Gastrocnemius medialis (tissue), 4 donors: Measurements from ENCODE around the gene SLC45A1. TPM values are rescaled to one million over a fixed set of nuclear protein-coding genes. Genes with fewer than 3 reads are reported as not detected.

Experiments
- ATAC-seq, 2 donors: fragments of 150-250 bp; one replicate each; pipeline ENCODE4 v1.9.1; 2016
- DNase-seq, 2 donors: peaks; one replicate each; pipeline ENCODE4 v3.0.0-alpha.2; 2019
- H3K27ac ChIP-seq, 4 donors: fragments of 200-600 bp; sonication (generic); 1 replicate in 1 of 4; 2 replicates in 3 of 4; pipeline ENCODE4 v1.5.1; 2016 to 2018; ENCODE audit warnings: mild to moderate bottlenecking in 2 of 4, moderate library complexity in 1 of 4
- H3K27me3 ChIP-seq, 3 donors: fragments of 200-600 bp; sonication (generic) in 2 of 3; 1 replicate in 1 of 3; 2 replicates in 2 of 3; pipeline versions ENCODE4 v1.5.1 to v1.6.0; 2016 to 2019; ENCODE audit warnings: mild to moderate bottlenecking in 1 of 3, moderate library complexity in 1 of 3
- H3K36me3 ChIP-seq, 2 donors: fragments of 200-600 bp; sonication (generic) in 1 of 2; one replicate each; pipeline ENCODE4 v1.5.1; 2017 to 2018
- H3K4me1 ChIP-seq, 2 donors: fragments of 200-600 bp; sonication (generic) in 1 of 2; one replicate each; pipeline ENCODE4 v1.5.1; 2016 to 2017; ENCODE audit warnings: mild to moderate bottlenecking in 2 of 2
- H3K4me3 ChIP-seq, 4 donors: fragments of 200-600 bp; sonication (generic) in 3 of 4; 1 replicate in 1 of 4; 2 replicates in 3 of 4; pipeline ENCODE4 v1.5.1; 2016 to 2019; ENCODE audit warnings: mild to moderate bottlenecking in 2 of 4
- H3K9me3 ChIP-seq, 3 donors: fragments of 200-600 bp; sonication (generic) in 2 of 3; 1 replicate in 1 of 3; 2 replicates in 2 of 3; pipeline ENCODE4 v1.5.1; 2016 to 2019
- POLR2A ChIP-seq, 2 donors: fragments of 450-650 bp; IDR thresholded peaks; one replicate each; pipeline ENCODE4 v1.6.1; 2017; ENCODE audit warnings: antibody characterized with exemption in 2 of 2, mild to moderate bottlenecking in 2 of 2, moderate library complexity in 2 of 2
- in situ Hi-C, 4 donors: fragments of 200-750 bp; cut with MboI; loops; one replicate each; pipeline versions ENCODE4 v1.15.0 to v1.8.0; 2017; ENCODE audit warnings: low sequenced_read_pairs in 4 of 4
- intact Hi-C: fragments of 100-400 bp; cut with DNase I; formaldehyde crosslinking; loops from one replicate; pipeline ENCODE4 v1.15.1; 2023; ENCODE audit warnings: low total_unique reads
- total RNA-seq, 4 donors: library from RNA; depleted of rRNA; stranded (reverse); fragments of >200 nt; gene quantifications; one replicate each; pipeline versions ENCODE4 v1.1.0 to v1.2.3, GENCODE V29; 2016
- TF ChIP-seq, protein P1 (sequence below), 5 experiments: fragments of 450-650 bp in 3 of 5; fragments of 200-600 bp in 2 of 5; sonication (generic) in 2 of 5; IDR thresholded peaks in 4 of 5; conservative IDR thresholded peaks in 1 of 5; 1 replicate in 4 of 5; 2 replicates in 1 of 5; pipeline ENCODE4 v1.5.1; 2016 to 2019; ENCODE audit warnings: antibody characterized with exemption in 5 of 5, mild to moderate bottlenecking in 3 of 5, moderate library complexity in 3 of 5

SLC45A1 gene
- total RNA-seq, 4 donors from 2014 or later, result 0.56 to 2.9 (median 0.68) TPM

DNA sequence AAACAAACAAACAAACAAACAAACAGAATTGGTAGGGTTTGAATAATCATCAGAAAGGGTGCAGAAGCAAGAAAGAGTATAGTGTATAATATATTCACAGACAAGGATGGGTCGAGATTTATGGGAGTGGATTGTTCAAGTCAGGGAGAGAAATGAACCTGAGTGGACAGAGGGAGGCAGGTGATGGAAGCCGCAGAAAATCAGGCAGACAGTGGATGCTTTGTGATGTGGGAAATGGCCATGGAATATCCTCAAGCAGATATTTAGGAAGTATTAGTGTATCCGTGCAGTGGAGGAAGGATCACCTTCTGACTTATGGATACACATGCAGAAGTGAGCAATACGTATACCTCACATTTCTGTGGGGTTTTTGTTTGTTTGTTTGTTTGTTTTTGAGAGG is 14.0 kb upstream of the SLC45A1 start:
- Histone ChIP-seq H3K9me3 (no peaks in the 10 kb centered on the region), H3K27ac (no peak overlapping the region), H3K36me3 (no peaks in the 10 kb centered on the region), H3K4me1 (no peaks in the 10 kb centered on the region), H3K27me3 (peaks cover 0 to 5% (median 0%) of the 10 kb centered on the region in 3 donors), H3K4me3 (no peak overlapping the region)
- TF ChIP-seq, protein P1, sequence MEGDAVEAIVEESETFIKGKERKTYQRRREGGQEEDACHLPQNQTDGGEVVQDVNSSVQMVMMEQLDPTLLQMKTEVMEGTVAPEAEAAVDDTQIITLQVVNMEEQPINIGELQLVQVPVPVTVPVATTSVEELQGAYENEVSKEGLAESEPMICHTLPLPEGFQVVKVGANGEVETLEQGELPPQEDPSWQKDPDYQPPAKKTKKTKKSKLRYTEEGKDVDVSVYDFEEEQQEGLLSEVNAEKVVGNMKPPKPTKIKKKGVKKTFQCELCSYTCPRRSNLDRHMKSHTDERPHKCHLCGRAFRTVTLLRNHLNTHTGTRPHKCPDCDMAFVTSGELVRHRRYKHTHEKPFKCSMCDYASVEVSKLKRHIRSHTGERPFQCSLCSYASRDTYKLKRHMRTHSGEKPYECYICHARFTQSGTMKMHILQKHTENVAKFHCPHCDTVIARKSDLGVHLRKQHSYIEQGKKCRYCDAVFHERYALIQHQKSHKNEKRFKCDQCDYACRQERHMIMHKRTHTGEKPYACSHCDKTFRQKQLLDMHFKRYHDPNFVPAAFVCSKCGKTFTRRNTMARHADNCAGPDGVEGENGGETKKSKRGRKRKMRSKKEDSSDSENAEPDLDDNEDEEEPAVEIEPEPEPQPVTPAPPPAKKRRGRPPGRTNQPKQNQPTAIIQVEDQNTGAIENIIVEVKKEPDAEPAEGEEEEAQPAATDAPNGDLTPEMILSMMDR (IDR thresholded peaks at IDR 0.05 in 4 of 5, conservative IDR thresholded peaks at IDR 0.05 in 1 of 5), result no peak
- no peak for TF ChIP-seq POLR2A (IDR thresholded peaks at IDR 0.05)
- DNase-seq, result no peak
- no peak for ATAC-seq
- intact Hi-C loops (no loop called here), in situ Hi-C loops (no loop called here)

DNA sequence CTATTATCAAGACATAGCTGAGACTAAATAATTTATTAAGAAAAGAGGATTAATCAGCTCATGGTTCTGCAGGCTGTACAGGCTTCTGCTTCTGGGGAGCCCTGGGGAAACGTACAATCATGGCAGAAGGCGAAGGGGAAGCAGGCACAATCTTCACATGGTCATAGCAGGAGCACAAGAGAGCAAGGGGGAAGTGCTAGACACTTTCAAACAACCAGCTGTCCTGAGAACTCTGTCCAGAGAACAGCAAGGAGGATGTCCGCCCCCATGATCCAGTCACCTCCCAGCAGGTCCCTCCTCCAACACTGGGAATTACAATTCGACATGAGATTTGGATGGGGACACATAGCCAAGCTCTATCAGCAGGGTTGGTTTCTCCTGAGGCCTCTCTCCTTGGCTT is 10.3 kb upstream of the SLC45A1 start:
- no peaks in the 10 kb centered on the region for H3K9me3 ChIP-seq
- H3K4me1 ChIP-seq, result peaks cover 4 to 7% of the 10 kb centered on the region in 2 donors
- no peaks in the 10 kb centered on the region for H3K27me3 ChIP-seq
- intact Hi-C loops (no loop called here), in situ Hi-C loops (no loop called here)
- H3K36me3 ChIP-seq, result no peaks in the 10 kb centered on the region
- no peak overlapping the region for H3K4me3 ChIP-seq
- DNase-seq (peak in 1 of 2 donors; percentile 26), ATAC-seq (no peak)
- no peak for TF ChIP-seq POLR2A (IDR thresholded peaks at IDR 0.05)
- TF ChIP-seq, protein P1 (IDR thresholded peaks at IDR 0.05 in 4 of 5, conservative IDR thresholded peaks at IDR 0.05 in 1 of 5), result no peak
- H3K27ac ChIP-seq, result no peak overlapping the region

DNA sequence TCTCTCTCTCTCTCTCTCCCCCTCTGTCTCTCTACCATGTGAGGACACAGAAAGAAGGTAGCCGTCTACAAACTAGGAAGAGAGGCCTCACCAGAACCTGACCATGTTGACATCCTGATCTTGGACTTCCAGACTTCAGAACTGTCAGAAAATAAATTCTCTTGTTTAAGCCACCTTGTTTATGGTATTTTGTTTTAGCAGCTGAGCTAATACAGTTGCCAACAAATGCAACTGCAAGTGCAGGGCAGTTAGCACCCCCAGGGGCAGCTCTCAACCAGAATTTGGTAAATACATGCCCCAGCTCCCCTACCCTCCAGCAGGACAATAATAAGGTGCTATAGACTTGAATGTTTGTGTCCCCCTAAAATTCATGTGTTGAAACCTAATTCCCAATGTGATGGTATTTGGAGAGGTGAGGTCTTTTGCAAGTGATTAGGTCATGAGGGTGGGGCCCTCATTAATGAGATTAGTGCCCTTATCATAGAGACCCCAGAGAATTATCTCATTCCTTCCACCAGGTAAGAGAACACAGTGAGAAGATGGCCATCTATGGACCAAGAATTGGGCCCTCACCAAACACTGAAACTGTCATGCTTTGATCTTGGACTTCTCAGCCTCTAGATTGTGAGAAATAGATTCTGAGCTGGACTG is 6.7 kb upstream of the SLC45A1 start:
- H3K4me3 ChIP-seq, result no peak overlapping the region
- intact Hi-C loops, result no loop called here
- peaks cover 6 to 20% of the 10 kb centered on the region in 2 donors for H3K4me1 ChIP-seq
- TF ChIP-seq, protein P1 (IDR thresholded peaks at IDR 0.05 in 4 of 5, conservative IDR thresholded peaks at IDR 0.05 in 1 of 5), result no peak
- no peak for TF ChIP-seq POLR2A (IDR thresholded peaks at IDR 0.05)
- H3K9me3 ChIP-seq, result no peaks in the 10 kb centered on the region
- DNase-seq (no peak), ATAC-seq (no peak)
- no peaks in the 10 kb centered on the region for H3K36me3 ChIP-seq
- H3K27me3 ChIP-seq, result no peaks in the 10 kb centered on the region
- in situ Hi-C loops, result loop anchor here (5.0 to 10.0 kb wide), 5 partner anchors 276 to 336 kb away; no protein-coding TSS in a partner anchor
- no peak overlapping the region for H3K27ac ChIP-seq

DNA sequence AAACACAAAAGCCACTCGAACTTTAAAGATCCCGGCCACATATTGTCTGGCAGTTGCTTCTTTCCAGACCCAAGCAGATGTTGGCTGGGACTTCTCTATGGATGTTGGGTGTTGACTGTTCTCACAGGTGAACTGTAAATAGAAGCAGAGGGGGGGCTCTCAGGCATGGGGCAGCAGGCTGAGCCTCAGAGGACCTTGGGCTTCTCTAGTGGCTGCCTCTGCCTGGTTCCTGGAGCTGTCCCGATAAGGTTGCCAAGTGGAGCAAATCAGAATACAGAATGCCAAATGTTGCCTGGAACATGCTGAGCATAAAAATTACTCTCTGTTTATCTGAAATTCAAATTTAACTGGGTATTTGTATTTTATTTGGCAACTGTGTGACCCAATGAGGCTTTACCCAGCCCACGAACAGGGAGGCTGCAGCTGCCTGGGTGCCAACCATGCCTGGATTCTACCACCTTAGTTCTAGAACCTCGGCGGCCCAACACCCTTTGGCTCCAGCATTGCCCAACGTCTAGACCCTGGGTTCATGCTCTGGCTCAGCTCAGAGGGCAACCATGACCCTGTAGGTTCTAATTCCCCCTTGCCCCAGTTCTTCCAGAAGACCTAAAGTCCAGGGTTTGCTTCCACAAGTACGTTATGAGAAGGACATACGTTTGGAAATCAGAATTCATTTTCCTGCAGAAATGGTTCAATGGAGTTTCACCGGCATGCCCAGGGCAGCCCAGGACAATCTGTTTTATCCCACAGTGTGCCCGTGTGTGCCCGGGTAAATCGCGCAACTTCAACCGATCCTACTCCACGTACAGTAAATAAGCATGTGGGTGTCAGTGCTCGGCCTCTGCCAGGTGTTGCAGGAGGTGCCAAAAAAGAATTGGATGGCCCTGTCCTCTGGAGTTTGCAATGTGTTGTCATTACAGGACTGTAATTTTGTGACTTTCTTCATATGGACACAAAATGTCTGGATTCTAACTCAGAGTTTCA is 5.4 kb upstream of the SLC45A1 start:
- TF ChIP-seq, protein P1 (IDR thresholded peaks at IDR 0.05 in 4 of 5, conservative IDR thresholded peaks at IDR 0.05 in 1 of 5), result no peak
- TF ChIP-seq POLR2A (IDR thresholded peaks at IDR 0.05), result no peak
- no peak for DNase-seq
- Histone ChIP-seq H3K27ac (no peak overlapping the region), H3K4me1 (peaks cover 6 to 21% of the 10 kb centered on the region in 2 donors), H3K9me3 (no peaks in the 10 kb centered on the region), H3K27me3 (no peaks in the 10 kb centered on the region), H3K36me3 (no peaks in the 10 kb centered on the region), H3K4me3 (no peak overlapping the region)
- in situ Hi-C loops (loop anchor here (5.0 to 10.0 kb wide), 5 partner anchors 278 to 338 kb away; no protein-coding TSS in a partner anchor), intact Hi-C loops (no loop called here)
- no peak for ATAC-seq
